HG03097 (cell line): ENCODE measurements around the gene KCNIP1.
"Not testable (repeated sequence)": the region's sequence is repeated elsewhere in the genome, so short reads cannot be mapped to it uniquely, and the experiment has no call there.

ENCODE experiments used
- ATAC-seq: cut with Tn5 transposase; IDR thresholded peaks from one replicate; pipeline ENCODE4 v1.9.1; 2021; ENCODE audit not compliant: unreplicated experiment, low FRiP score

KCNIP1 gene

DNA sequence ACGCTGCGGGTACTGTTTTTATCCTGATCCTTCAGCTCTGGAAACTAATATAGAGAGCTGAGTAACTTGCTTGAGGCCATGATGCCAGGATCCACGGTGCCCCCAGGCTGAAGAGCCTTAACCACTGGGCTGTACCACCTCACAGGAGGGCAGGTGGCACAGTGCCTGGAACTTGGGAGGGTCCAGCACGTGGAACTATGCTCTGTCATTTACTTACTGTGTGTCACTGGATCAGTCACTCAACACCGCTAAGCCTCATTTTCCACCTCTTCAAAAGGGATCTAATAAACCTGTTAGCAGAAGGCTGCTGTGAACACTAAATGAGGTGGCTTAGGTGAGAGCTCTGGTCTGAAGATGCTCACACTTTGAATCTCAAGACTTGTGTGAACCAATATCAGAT, 29.6 kb downstream of the KCNIP1 start:
- no peak for ATAC-seq

DNA sequence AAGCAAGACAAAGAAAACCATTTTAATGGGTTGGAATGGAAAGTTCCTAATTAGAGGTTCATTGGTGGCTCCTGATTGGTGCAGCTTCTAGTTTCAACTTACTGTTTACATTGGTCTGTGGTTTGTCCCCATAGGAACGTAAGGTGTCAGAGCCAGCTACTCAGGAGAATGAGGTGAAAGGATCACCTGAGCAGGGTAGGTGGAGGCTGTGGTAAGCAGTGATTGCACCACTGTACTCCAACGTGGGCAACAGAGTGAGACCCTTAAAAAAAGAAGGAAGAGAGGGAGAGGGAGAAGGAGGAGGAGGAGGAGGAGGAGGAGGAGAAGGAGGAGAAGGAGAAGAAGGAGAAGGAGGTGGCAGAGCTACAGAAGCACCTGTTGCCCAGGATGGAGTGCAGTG, 30.4 kb downstream of the KCNIP1 start:
- no peak for ATAC-seq

DNA sequence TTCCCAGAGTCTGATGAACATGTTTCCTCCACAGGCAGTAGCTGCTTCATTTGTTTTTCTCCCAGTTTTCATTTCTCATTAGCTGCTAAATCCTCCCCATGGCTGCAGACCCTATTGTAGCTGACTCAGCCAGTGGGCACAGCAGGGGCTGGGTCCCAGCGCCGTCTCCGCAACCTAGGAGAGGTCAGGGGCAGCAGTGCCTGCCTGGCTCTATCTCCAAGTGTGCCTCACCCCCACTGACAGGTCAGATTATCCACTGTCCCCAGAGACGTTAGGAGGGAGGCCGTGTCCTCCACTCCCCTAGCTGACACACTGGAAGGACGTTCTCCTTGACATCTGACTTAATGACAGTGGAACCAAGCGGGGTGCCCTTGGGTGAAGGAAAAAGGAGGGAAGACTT, 31.1 kb downstream of the KCNIP1 start:
- ATAC-seq: no peak

DNA sequence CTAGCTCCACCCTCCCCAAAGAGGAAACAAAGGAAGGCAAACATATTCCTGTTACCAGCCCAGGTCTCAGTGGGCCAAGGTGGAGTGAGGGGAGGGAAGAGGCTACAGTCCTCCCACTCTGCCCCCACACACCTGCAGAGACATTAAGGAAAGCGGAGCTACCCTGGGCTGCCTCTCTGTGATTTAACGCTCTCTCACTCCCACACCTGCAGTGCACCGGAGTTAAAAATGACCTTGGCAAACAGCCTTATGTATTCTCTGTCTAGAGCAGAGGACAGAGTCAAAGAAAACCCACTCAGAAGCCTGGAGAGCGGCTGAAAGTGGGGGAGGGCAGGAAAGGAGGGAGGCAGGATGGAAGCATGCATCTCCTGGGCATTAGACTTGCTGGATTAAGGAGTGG, 32.7 kb downstream of the KCNIP1 start:
- ATAC-seq: no peak

DNA sequence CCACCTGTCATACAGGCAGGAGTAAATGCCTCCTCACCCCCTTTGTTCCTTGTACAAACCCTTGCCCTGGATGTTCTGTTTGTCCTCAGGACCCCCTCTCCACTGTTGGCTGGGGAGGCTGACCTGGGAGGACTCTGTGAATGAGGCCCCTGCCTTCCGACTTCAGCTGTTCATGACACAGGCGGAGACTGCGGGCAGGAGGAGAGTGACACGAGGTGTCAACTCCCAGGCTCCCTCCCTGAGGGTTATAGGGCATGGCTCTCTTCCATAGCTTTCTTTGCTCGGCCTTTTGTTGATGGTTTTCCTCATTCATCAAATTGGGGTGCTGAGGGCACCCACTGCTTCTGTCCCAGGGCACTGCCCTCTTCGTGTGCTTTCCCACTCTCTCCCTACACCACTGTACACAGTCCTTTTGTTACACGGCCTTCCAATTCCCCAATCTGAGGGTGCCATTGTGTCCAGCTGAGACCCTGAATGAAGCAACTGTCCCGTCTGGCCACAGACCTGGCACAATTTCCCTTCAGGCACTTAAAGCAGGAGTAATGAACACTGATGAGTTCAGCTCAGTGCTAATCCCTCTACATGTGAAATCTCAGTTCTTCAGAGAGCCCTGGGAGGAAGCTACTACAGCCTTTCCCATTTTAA, 33.8 kb downstream of the KCNIP1 start:
- no peak for ATAC-seq

DNA sequence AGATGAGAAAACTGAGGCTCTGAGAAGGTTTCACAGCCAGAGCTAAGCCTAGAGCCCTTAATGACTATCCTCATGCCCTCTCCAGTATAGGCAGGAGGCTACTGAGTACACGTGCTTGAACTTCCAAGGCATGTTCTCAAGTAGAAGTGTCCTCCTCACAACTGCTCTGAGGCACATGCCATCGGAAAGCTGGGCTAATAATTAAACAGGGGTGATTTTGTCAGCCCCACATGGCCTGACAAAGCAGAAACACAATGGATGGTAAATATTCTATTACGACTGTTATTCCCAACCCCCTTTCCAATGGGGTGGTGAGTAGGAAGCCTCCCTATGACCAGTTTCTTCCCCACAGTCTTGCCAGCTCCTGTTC, 34.3 kb downstream of the KCNIP1 start:
- ATAC-seq: no peak

DNA sequence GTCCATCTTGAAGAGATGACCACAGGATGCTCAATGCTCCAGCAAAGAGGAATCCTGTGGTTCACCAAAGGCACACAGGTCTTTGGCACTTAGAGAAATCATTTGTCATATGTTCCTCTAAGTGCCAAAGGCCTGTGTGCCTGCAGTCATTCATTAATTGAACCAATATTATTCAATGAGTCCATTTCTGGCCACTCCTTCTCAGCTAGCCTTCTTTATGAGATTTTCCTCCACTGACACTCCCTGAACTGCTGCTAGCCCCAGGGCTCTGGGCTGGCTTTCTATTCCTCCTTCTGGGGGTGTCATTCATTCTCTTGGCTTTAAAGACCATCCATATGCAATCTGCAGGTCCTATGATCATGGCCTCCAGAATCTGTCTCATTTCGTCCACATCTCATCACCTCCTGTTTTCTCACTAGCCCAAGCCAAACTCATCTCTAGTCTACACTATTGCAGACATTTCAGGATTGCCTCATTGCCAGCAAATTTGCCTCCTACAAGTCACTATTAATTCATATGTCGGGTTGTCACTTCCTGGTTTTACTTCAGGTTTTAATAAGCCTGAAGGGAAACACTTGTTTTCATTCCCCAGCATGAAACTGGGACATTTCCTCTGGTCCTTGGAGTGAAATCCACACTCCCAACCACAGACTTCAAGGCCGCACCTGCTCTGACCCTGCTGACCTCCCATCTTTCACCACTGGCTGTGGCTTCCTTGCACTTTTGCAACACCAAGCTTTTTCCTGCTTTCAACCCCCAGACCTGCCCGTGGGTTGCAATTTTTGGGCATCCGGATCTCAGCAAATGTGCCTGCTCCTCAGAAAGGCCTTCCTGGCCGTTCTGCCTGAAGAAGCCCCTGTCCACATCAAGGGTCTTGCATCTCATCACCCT, 35.1 kb downstream of the KCNIP1 start:
- no peak for ATAC-seq

DNA sequence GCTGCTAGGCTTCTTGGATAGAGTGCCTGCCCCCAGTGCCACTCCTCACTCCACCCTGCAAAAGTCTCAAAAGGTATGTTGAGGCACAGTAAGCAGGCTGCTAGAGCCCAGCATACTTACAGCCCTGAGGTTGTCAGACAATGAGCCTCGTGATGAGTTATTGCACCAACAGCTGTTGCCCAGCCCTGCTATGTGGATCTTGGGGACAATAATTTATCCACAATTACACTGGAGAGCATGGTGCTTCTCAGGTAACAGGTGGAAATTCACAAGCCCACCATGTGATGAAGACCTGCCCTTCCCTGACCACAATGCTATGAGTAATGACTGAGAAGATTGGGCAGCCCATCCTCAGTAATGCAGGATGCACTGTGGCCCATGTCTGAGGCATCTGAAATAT, 36.5 kb downstream of the KCNIP1 start:
- no peak for ATAC-seq

DNA sequence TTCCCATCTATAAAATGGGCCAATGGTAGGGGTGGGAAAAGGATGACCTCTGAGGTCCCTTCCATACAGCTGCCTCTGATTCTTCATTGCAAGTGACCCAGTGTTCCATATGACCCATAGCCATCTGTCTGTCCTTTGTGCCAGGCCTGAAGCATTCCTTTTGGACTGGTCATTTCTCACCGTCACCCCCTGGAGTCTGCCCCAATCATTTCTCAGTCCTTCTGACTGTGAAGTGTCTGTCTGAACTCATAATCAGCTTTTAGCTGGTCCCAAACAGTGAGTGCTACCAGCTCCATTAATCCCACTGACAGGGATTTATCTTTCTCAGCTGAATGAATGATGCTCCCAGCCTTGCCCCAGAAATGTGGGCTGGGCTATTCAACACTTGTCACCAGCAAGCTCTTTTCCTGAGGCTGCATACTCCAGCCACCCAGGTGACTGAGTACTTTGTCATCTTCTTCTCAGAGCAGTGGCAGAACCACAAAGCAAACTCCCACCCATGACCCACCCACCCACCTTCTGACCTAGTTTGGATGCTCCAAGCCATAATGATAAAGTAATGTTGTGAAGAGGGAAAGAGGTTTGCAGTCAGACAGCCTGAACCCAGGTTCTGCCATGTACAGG, 37.4 kb downstream of the KCNIP1 start:
- no peak for ATAC-seq

DNA sequence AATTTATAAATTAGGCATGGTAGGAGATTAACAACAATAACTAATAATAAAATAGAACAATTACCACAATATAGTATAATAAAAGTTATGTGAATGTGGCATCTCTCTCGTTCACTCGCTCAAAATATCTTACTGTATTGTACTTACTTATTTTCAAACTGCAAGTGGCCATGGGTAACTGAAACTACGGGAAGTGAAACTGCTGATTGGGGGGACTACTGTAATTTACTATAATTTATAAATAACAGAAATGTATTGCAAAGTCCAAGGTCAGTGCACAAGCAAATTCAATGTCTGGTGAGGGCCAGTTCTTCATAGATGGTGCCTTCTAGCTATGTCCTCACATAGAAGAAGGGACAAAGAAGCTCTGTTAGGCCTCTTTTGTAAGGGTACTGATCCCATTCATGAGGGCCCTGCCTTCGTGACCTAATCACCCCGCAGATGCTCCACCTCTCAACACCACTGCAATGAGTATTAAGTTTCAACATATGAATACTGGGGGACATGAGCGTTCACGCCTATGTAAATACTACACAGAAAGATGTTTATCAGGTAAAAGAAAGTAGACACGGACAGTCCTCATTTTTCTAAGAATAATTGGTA, 39.0 kb downstream of the KCNIP1 start:
- ATAC-seq: no peak

DNA sequence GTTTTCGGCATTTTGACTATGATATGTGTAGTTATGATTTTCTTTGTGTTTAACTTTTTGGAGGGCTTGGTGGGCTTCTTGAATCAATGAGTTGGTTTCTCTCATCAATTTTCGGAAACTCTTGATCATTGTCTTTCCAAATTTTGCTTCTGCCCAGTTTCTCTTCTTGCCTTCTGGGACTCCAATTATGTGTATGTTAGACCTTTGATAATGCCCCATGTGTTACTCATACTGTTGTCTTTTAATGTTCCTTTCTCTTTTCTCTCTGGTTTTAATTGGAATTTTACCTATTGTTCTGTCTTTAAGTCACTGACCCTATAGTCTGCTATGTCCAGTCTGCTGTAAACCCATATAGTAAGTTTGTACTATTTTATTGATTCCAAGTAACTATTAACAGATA, 41.5 kb downstream of the KCNIP1 start:
- no peak for ATAC-seq

DNA sequence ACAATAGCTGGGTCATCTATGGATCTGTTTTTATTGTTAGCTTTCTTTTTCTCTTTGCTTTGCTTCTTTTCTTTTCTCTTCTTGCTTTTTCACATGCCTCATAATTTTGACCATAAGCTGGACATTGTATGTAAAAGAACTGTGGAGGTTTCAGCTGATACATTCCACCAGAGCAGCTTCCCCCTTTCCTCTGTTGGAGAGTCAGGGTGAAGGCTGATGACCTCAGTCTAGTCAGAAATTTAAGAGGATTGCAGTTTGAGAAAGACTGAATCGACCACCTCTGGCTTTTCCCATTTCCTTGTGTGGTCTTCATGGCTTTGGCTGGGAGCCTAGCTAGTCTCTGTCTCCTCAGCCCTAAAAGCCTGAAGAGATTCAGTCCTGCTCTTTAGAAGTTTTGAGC, 42.0 kb downstream of the KCNIP1 start:
- ATAC-seq: no peak

DNA sequence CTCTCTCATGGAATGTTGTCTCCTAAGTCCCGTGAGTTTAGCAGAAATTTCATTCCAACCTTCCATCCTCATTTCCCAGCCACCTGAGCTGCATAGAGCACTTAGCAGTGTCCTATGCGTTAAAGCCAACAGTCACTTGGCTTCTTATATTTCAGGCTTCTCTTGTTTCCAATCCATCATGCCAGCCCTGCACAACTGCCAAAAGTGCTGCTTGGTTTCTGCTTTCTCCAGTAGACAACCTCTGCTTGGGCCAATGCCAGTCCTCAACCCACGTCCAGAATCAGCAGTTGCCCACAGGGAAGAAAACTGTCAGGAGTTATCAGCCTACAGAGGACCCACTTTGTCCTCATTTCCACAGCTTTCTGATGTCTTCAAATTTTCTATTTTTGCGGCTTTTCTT, 42.5 kb downstream of the KCNIP1 start:
- ATAC-seq: no peak

DNA sequence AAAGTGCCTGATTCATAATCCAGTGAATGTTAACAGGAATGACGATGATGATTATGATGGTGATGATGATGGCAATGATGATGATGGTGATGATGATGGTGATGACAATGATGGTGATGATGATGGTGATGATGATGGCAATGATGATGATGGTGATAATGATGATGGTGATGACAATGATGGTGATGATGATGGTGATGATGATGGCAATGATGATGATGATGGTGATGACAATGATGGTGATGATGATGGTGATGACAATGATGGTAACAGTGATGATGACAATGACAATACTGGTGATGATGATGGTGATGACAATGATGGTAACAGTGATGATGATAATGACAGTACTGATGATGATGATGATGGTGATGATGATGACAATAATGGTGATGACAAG, 46.6 kb downstream of the KCNIP1 start:
- ATAC-seq: not testable (repeated sequence)

DNA sequence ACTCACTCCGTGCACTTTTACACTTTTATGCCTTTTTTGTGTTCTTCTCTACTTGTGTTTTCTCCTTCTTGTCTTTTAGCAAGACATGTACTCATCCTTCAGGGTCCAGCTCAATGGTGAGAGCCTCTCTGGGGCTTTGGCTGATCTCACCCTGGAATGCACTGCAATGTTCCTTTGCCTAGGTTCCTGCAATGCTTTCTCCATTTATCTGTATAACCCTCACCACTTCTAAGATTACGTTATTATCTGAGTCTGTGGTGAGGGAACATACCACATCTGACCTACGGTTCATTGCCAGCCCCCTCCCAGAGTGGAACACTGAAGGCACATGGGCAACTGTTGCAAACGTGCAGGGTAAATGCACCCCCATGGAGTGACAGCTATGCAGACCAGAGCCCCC, 47.3 kb downstream of the KCNIP1 start:
- ATAC-seq: no peak

DNA sequence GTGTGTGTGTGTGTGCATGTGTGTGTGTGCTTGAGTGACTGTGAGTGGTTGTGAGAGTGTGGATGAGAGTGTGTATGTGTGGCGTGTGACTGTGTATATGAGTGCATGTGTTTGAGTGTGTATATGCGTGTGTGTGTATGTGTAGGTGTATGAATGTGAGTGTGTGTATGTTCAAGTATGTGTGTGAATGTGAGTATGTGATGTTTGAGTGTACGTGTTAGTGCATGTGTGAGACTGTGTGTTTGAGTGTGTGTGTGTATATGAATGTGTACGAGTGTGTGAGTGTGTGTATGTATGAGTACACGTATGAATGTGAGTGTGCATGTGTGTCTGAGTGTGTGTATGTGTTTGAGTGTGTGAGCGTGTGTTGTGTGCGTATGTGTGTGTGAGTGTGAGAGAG, 47.8 kb downstream of the KCNIP1 start:
- no peak for ATAC-seq

DNA sequence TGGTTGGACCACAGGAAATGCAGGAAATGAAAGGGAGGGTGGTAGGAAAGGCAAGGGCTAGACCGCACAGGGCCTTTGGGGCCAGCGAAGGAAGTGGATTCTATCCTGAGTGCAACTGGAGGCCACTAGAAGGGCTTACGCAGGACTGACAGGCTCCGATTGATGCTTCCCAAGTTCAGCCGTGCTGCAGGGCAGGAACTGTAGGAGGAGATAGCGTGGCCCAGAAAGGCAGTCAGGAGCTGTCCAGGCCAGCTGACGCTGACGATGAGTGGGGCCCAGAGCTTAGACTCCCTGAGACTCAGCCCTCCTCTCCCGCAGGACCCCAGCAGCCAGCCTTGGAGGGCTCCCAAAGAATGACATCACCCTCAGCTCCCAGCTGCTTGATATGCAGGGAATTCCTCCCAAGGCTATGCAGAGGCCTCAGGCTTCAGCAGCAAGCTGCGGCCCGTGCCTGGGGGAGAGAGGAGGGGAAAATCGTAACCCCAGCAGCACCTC, 48.8 kb downstream of the KCNIP1 start:
- ATAC-seq: no peak

DNA sequence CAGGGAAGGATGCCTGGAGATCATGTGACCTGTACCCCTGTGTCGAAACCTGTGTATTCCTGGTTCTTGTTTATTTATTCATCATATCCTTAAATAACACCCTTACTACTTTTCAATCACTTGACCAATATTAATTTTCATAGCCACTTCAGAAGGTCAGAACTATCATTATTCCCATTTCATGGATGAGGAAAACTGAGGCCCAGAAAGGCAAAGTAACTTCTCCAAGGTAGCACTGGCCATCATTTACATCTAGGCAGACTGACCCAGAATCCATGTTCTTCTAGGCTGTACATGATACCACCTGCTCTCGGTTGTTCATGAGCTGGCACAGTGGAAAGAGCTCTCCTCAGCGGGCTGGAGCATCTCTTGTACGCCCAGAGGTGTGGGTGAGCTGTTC, 49.4 kb downstream of the KCNIP1 start:
- no peak for ATAC-seq

DNA sequence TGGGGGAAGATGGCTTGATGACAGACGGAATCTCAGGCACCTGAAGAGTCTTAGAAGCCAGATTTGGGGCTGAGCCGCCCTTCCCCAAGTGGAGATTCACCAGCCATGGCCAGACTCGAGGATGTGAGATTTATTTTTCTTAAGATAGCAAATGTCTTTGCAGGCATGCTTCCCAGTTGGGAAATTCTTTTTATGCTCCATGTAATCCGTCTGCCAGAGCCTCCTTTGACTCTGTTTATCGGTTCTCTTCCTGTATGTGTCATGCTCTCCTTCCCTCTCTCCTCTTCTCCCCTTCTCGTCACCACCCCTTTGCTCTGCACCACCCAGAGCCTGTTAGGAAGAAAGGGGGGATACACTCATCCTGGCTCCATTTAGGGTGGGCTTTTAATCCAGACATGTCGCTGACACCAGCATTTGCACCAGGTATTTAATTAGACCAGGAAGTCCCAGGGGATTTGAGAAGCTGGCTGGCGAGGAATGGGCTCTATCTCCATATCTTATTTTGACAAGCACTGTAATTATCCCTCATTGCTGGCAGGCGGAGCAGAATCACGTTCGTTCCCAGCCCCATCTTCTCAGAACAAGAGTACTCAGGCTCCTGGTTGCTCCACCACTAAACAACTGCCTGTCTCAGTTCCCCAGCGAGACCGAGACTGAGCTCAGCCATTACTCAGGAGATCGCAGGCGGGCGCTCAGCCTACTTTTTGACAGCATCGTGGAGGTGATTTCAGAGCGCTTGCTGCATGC, 50.9 kb downstream of the KCNIP1 start:
- no peak for ATAC-seq

DNA sequence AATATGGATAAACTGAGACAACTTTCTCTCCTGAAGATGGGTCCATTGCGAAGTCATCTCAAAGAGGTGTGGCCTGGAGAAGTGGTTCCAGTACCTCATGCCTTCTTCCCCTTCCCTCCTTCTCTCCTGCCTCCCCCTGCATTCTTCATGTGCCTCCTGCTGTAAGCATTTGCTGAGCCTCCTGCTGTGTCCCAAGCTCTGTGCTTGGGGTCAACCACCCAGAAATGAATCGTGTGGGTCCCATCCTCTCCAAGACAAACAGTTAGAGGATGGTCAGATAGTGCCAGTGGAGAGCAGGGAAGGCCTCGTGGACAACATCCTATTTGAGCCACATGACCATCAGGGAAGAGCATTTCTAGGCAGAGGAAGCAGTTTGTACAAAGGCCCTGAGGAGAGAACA, 53.5 kb downstream of the KCNIP1 start:
- no peak for ATAC-seq

DNA sequence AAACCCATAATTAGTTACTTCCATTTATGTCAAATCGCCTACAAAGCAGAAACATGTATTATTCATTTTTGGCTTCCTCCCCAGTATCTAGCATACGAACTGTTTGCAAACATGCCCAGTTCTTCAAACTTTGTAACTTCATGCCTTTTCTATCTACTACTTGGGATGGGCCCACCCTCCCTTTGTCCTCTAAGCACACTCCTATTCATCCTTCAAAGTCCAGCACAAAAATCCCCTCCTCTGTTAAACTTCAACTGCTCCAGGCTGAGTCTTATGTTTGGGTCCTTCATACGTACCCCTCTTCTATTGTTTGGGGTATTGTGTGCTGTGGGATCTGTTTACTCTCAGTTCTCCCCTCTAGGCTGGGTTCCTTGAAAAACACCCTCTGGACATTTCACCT, 55.5 kb downstream of the KCNIP1 start:
- ATAC-seq: no peak
